SK-MEL-5 (cell line): ENCODE data around the gene CDA. TPM values are rescaled to one million over a fixed set of nuclear protein-coding genes. Genes with fewer than 3 reads are reported as not detected.
"Not testable (repeated sequence)": the region's sequence is repeated elsewhere in the genome, so short reads cannot be mapped to it uniquely, and the experiment has no call there.

Experiments
- DNase-seq: peaks from one replicate; pipeline ENCODE4 v3.0.0-alpha.2; 2016; ENCODE audit warnings: low read depth, low spot score
- in situ Hi-C: cut with HindIII; loops from 2 replicates; pipeline ENCODE4 v1.10.0; 2016; ENCODE audit warnings: low sequenced_read_pairs, high pct_unique_total_duplicates, low pct_unique_long_range_greater_than_20kb
- total RNA-seq: library from RNA; depleted of rRNA; stranded (reverse); fragments of >200 nt; shearing (Covaris generic); gene quantifications from 2 replicates; pipeline ENCODE4 v1.2.3, GENCODE V29; 2014

Gene CDA
- total RNA-seq, 1 experiment from 2014 or later: not detected

DNA sequence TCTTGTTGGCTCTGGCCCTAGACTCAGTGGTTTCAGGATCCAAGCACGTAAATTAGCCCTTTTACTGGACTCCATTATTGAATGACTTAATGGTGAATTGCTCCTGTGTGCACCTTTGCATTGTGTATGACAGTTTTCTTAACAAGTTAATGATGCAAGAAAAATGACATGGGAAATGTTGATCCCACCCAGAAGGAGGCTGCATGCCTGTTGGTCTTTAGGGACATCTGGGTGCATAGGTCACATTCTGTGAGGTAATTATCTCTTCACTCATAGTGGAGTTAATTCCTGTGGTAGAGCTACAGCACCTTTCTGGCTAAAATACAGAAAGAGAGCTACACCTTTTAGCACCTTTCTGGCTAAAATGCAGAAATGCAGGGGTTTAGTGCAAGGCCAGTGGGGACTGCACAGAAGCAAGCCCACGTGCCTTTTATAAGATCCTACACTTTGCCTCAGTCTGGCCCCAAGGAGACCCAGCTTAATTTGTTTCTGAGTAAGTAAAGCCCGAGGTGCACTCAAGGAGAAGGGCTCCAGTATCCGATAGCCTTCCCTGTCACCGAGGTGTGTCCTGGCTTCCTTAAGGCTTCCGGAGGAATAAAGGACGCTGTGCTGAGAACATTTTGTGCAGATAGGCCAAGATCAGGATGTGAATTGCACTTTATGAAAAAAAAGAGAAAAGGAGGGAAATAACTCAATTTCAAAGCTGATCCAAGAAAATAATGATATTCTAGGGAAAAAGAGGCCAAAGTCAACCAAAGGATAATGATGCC is 18.1 kb downstream of the CDA start:
- in situ Hi-C loops, DNase-seq: not testable (repeated sequence)

DNA sequence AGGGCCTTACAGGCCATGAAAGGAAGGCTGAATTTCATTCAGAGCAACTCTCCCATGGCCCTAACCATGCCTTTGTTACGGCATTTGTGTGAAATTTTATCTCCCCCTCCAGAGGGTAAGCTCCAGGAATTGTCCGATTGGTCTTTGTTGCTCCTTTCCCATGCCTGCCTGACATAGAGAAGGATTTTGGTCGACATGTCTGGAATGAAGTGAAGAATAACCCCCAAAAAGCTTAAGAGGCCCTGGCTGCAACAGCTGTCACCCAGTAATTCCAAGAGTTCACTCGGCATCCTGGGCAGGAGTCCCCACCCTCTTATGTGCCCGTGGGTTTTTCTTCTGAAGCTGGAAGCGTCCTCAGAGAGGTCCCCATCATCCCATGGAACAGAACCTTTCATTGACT is 20.6 kb downstream of the CDA start:
- no peak for DNase-seq
- in situ Hi-C loops: no loop called here

DNA sequence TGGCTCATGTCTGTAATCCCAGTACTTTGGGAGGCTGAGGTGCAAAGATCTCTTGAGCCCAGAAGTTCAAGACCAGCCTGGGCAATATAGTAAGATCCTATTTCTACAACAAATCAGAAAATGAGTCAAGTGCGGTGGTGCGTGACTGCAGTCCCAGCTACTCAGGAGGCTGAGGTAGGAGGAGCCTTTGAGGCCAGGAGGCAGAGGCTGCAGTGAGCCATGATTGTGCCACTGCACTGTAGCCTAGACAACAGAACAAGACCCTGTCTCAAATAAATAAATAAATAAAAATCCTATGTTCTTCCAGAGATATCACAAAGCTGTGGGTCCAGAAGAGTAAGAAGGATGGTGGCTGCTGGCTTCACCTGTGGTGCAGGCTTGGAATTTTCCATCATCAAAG is 22.1 kb downstream of the CDA start:
- in situ Hi-C loops: no loop called here
- DNase-seq: no peak

DNA sequence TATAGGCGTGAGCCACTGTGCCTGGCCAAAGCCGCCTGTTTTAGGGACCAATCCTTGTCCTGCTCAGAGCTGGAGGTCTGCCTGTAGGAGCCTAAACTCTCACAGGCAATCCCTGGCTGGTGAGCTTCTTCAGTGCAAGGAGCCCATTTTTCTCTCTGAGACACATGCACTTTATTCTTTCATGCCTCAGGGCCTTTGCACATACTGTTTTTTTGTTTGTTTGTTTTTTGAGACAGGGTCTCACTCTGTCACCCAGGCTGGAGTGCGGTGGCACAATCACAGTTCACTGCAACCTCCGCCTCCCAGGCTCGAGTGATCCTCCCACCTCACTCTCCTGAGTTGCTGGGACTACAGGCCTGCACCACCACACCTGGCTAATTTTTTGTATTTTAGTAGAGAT is 22.8 kb downstream of the CDA start:
- in situ Hi-C loops: no loop called here
- no peak for DNase-seq

DNA sequence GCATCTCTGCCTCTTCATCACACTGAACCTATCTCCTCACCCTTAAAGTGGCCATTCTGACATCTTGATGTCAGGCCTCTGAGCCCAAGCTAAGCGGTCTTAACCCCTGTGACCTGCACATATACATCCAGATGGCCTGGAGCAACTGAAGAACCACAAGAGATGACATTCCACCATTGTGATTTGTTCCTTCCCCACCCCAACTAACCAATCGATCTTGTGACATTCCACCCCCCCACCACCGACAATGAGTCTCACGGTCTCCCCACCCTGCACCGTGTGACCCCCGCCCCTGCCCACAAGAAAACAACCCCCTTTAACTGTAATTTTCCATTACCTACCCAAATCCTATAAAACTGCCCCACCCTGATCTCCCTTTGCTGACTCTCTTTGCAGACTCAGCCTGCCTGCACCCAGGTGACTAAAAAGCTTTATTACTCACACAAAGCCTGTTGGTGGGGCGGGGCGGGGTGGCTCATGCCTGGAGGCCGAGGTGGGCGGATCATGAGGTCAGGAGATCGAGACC is 23.4 kb downstream of the CDA start:
- in situ Hi-C loops: no loop called here

DNA sequence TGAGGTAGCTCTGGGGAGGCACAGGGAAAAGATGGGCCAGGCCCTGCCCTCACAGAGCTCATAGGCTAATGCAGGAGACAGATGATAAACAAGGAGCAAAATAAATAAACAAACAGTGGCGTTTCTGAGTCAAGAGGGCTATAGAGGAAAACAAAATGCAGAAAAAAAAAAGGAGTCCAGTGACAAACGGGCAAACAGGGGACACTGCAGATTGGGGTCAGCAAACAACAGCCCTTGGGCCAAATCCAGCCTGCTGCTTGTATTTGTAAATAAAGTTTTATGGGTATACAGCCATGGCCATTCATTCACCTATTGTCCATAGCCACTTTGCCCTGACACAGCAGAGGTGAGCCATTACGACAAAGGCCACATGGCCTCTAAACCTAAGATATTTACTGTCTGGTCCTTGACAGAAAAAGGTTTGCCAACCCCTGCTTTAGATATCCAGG is 25.3 kb downstream of the CDA start:
- DNase-seq: no peak
- in situ Hi-C loops: no loop called here

More for the DNA sequence above, 23.4 kb downstream of the CDA start:
- DNase-seq: no peak

DNA sequence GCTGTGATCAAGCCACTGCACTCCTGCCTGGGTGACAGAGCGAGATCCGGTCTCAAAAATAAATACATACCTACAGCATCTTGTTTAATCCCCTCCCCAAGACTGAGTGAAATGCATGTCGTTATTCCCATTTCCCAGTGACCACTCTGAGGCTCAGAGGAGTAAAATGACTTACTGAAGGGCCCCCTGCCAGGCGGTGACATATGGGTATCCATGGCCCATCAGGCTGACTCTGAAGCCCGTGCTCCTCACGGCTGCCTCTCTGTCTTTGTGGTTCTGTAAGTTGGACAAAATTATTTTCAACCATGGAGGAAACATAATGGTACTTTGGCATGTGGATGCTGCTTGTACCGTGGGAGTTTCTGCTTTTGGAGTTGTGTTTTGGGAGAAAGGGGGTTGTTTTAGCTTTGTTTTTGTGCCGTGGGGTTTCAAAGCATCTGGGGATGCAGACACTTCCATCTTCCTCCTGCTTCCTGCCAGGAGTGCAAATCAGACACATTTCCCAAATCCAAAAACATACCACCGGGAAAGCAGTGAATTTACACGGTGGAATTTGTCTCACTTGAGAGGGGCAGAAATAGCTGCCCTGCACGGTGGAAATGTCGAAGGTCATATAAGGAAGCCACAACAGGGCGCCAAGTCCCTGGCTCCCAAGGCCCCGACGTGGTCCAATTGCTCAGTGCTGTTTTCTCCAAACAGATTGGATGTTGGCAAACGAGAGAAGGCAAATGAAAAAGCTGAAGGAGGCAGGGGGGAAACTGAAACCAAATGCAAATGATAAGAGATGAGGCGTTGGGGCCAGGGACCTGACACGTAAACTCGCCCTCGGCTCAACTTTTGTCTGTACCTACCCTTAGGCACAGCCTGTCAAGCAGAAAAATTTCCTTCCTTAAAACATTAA is 27.3 kb downstream of the CDA start:
- no peak for DNase-seq
- in situ Hi-C loops: no loop called here

DNA sequence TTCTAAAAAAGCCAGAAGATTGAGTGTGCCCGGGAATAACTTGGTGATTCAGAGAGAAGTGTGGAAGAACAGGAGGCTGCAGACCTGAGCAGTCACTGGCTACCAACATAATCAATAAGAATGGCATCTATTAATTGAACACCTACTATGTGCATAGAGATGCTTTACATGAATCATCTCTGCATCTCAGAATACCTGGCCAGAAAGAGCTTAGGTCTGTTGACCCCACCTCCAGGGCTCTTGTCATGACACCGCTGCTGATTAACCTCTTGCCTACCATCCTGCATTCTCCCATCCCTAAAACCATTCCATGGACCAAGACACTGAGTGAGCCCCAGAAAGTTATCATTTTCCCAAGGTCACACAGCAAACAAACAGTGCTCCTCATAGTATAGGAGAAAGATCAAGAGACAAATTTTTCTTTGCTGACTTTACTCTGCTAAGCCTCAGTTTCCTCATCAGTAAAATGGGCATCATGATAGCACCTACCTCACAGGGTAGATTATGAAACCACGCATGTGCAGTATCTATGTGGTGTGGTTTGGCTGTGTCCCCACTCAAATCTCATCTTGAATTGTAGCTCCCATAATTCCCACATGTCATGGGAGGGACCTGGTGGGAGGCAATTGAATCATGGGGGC is 28.1 kb downstream of the CDA start:
- in situ Hi-C loops: no loop called here
- no peak for DNase-seq

DNA sequence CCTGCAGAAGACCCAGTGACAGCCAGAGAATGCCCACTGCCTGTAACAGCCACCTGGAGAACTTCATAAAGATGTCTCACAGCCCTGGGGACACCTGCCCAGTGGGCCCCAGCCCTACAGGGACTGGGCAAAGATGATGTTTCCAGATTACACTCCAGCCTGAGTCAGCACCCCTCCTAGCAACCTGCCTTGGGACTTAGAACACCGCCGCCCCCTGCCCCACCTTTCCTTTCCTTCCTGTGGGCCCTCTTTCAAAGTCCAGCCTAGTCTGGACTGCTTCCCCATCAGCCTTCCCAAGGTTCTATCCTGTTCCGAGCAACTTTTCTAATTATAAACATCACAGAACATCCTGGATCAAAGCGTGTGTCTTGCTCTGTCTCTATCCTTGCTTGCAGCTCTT is 29.7 kb downstream of the CDA start:
- in situ Hi-C loops: no loop called here

DNA sequence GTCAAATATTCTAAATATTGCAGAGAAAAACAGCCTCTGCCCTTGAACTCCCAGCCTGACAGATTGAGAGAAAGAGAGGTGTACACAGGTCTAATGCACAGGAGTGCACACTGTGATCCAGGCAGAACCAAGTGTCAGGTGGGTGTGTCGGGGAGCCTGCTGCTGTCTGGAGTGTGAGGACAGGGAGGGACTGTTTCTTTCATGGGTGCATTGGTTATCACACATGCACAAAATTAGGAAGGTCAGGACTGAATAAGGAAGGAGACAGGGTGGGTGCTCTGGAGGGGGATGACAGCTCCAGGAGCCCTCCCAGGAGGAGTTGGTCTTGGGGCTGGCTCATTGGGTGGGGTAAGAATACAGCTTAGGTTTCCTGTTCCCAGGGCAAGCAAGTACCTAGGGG is 31.1 kb downstream of the CDA start:
- in situ Hi-C loops: no loop called here
- no peak for DNase-seq

More for the DNA sequence above, 29.7 kb downstream of the CDA start:
- no peak for DNase-seq

DNA sequence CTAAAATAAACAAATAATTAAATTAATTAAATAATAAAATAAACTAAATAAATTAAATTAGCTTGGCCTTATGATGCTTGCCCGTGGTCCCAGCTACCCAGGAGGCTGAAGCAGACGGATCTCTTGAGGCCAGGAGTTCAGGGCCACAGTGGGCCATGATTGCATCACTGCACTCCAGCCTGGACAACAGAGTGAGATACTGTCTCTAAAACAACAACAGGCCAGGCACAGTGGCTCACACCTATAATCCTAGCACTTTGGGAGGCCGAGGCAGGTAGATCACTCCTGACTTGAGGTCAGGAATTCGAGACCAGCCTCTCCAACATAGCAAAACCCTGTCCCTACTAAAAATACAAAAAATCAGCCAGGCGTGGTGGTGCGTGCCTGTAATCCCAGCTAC is 32.1 kb downstream of the CDA start:
- in situ Hi-C loops: no loop called here
- no peak for DNase-seq

DNA sequence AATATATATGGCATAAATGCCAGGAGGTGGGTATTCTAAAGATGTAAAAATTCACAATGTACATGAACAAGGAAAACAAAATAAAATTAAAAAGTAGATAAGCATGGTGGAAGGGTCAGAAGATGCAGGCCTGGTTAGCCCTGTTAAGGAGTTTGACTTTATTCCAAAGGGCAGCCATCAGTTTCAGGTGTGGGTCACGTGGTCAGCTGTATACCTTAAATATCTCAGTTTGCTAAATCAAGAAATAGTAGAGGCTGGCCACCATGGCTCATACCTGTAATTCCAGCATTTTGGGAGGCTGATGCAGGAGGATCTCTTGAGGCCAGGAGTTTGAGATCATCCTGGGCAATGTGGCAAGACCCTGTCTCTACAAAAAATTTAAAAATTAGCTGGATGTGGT is 35.8 kb downstream of the CDA start:
- in situ Hi-C loops: no loop called here
- no peak for DNase-seq

DNA sequence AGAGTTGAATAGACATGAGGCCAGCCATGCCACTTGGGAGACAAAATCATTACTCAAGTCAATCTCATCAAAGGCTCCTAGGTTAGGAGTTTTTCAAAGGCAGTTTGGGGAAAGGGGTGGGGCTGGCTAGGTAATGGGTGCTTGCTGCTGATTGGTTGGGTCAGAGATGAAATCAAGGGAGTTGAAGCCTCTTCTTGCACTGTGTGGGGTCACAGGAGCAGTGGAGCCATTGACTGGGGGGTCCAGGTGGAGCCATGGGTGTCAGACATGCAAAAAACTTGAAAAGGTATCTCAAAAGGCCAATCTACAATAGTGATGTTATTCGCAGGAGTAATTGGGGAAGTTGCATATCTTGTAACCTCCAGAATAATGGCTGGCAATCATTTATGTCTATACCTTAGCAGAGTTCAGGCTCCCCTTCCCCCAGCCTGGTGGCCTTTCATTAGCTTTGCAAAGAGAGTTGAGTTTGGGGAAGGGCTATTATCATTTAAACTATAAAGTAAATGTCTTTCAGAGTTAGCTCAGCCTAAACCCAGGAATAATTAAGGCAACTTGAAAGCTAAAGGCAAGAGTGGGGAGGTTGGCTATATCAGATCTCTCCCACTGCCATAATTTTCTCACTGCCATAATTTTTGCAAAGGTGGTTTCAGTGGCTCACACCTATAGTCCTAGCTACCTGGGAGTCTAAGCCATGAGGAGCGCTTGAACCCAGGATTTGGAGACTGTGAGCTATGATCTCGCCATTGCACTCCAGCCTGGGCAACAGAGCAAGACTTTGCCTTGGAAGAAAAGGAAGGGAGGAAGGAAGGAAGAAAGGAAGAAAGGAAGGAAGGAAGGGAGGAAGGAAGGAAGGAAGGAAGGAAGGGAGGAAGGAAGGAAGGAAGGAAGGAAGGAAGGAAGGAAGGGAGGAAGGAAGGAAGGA is 36.5 kb downstream of the CDA start:
- no peak for DNase-seq
- in situ Hi-C loops: no loop called here

DNA sequence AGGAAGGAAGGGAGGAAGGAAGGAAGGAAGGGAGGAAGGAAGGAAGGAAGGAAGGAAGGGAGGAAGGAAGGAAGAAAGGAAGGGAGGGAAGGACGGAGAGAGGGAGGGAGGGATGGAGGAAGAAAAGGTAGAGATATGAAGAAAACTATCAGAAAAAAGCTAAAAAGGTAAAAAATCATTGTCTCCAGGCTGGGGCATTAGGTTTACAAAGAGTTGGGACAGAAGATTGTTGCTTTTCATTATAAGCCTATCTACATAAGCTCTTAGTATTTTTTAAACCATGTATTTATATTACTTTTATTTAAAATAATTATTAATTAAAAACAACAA is 37.2 kb downstream of the CDA start:
- no peak for DNase-seq
- in situ Hi-C loops: no loop called here

DNA sequence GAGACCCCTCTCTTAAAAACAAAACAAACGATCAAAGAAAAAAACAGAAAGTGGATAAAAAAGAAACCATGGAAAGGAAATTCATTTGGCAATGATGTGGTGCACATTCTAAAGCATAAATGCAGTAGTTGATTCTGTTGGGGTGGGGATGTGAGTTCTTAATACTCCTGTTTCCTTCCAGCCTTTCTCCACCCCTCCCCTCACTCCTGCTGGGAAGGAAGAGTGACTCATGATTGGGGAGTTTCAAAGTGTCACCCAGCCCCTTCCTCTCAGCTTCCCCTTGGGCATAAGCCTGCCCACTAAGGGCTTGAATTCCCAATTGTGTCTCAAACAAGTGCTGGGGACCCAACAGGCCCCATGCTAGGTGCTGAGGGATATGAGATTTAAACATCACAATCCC is 37.6 kb downstream of the CDA start:
- no peak for DNase-seq
- in situ Hi-C loops: no loop called here

DNA sequence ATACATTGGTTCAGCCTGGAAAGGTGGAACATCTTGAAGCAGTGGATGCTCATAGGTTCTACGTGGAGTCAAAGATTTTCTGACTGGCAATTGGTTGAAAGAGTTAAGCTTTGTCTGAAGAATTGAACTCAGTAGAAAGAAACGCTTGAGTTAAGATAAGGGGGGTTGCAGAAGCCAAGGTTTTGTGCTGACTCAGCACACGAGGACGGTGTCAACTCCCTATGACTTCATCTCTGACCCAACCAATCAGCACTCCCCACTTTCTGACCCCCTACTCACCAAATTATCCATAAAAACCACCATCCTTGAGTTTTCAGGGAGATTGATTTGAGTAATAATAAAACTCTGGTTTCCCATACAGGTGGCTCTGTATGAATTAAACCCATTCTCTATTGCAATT is 41.8 kb downstream of the CDA start:
- no peak for DNase-seq
- in situ Hi-C loops: no loop called here

DNA sequence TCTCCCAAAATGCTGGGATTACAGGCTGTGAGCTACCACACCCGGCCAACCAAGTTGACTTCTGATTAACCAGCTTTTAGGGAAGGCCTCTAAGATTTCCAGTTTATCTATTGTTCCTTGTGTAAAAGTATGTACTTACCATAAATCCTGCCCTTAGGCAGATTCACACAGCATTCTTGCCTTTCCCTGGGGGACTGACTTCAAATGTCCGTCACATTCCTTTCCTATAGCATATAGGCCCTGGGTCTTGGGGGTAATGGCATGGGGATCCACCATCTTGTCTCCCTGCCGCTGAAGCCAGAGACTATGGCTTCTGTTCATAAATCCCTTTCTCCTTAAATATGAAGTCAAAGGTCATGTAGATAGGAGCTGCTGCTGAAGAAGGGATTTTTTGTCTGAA is 43.5 kb downstream of the CDA start:
- in situ Hi-C loops: no loop called here
- DNase-seq: peak; percentile 53
